ENCODE results near the gene CERKL. TPM values are rescaled to one million over a fixed set of nuclear protein-coding genes. Genes with fewer than 3 reads are reported as not detected.

The CERKL gene
- total and polyA plus RNA-seq, 9 of the 15 experiments (the other 6 are each of a cell fraction or from before 2014, with no cell fraction given): 0.04 to 0.08 TPM; not detected in 7

DNA sequence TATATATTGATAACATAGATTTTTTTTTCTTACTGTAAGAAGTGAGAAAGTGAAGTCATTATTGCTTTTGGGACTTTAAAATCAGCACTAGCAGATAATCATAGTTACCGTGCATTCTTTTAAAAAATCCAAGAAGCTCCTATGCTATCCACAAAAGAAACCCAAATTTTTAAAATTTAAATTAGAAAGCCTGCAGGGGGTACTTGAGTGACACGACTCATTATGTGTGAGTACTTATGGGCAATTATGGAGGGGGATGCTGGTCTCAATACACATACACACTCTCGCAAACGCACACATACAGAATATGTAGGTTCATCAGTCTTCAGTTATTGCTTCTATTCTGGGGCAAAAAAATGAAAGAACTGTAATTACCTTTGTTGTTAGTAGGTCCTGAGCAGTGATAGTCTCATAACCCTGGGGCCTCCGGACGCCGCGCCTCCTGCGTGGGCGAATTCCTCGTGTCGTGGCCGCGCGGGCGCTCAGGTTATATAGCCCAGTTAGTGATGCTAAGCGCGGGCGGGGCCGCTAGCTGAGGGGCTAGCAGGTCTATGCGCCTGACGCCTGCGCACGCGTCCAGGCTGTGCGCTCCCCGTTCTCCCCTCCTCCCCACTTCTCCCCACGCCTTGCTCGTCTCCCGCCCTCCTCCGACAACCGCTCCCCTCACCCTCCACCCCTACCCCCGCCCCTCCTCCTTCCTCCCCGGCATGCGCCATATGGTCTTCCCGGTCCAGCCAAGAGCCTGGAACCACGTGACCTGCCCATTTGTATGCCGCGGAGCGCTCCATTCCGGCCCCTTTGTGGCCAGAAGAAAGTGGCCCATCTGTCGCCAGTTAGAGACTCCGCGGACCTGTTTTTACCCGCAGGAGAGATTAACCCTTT, 23.4 kb upstream of the CERKL start, which contains the start of gene NEUROD1:
TSS of gene NEUROD1 (minus strand) at position 463 of the 882 bp plus-strand sequence. CDS start 1,657 bp downstream, outside the sequence.
- no peak for FAIRE-seq
- Histone ChIP-seq H3K4me3 (no peak within 1 kb of the TSS), H4K20me1 (replicated peaks; ENCODE audit: control insufficient read depth, insufficient read depth, low read length) (no peaks in the 10 kb centered on the region), H3K9me1 (ENCODE audit: control insufficient read depth, insufficient read depth, low read length) (no peaks in the 10 kb centered on the region), H3K9ac (ENCODE audit: insufficient read depth in 1 of 2, low read depth in 2 of 2, low read length in 2 of 2) (no peak within 1 kb of the TSS), H3K79me2 (ENCODE audit: control insufficient read depth, insufficient read depth, low read length) (no peaks in the 10 kb centered on the region), H3K4me1 (replicated peaks in 1 of 2; ENCODE audit: control insufficient read depth in 2 of 2, insufficient read depth in 2 of 2, low read length in 2 of 2) (peaks cover 0 to 5% of the 10 kb centered on the region in 2 experiments; a peak in 1 of 5 replicates), H2AFZ (ENCODE audit: low read depth, low read length) (no peak within 1 kb of the TSS), H3K27ac (ENCODE audit: extremely low read depth, low read depth, low read length) (no peak within 1 kb of the TSS), H3K9me3 (replicated peaks; ENCODE audit: control insufficient read depth, insufficient read depth, low read depth, low read length) (no peaks in the 10 kb centered on the region), H3K27me3 (ENCODE audit: control insufficient read depth in 2 of 2, insufficient read depth in 2 of 2, low read length in 2 of 2) (peaks cover 29 to 55% of the 10 kb centered on the region in 2 experiments; a peak in 4 of 5 replicates), H3K4me2 (ENCODE audit: insufficient read depth, low read length) (no peak within 1 kb of the TSS), H3K36me3 (ENCODE audit: control insufficient read depth, insufficient read depth, low read length) (no peaks in the 10 kb centered on the region)
- ATAC-seq: no peak
- no TSS peak for BruUV-seq (replicated peaks)
- intact Hi-C loops (cut with micrococcal nuclease) (no loop called here), in situ Hi-C loops (cut with MboI) (no loop called here)
- no peak for DNase-seq (ENCODE audit: extremely low read depth in 1 of 4, low spot score in 3 of 4)
- TF ChIP-seq GATAD2A (IDR thresholded peaks at IDR 0.05) (no peak), USF2 (CRISPR knock-in tag; IDR thresholded peaks at IDR 0.05) (peak; percentile 46), RAD51 (IDR thresholded peaks at IDR 0.05; ENCODE audit: borderline replicate concordance, low read depth) (peak; percentile 33; the same call in 1 of the 2 replicates)
- TF ChIP-seq, protein P1, sequence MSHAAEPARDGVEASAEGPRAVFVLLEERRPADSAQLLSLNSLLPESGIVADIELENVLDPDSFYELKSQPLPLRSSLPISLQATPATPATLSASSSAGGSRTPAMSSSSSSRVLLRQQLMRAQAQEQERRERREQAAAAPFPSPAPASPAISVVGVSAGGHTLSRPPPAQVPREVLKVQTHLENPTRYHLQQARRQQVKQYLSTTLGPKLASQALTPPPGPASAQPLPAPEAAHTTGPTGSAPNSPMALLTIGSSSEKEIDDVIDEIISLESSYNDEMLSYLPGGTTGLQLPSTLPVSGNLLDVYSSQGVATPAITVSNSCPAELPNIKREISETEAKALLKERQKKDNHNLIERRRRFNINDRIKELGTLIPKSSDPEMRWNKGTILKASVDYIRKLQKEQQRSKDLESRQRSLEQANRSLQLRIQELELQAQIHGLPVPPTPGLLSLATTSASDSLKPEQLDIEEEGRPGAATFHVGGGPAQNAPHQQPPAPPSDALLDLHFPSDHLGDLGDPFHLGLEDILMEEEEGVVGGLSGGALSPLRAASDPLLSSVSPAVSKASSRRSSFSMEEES (CRISPR knock-in tag; IDR thresholded peaks at IDR 0.05): peak; percentile 39; the same call in 1 of the 2 replicates
- POLR2A ChIA-PET: interaction anchor here (0.6 kb wide), 1 partner anchor 327 kb away, joined by 3 read pairs; no protein-coding TSS in a partner anchor
- CTCF ChIA-PET (ENCODE audit: low intra/inter-chr PET ratio): no interaction called here
- WGBS (ENCODE audit: insufficient coverage, low coverage, missing lambda C conversion rate): 5% methylated on average over 36 of the region's 45 CpGs

Measured in K562 (cell line).